Kidney epithelial cell (primary cell): Measurements from ENCODE around the gene IL27RA. TPM values are rescaled to one million over a fixed set of nuclear protein-coding genes. Genes with fewer than 3 reads are reported as not detected.
"Not testable (repeated sequence)": the region's sequence is repeated elsewhere in the genome, so short reads cannot be mapped to it uniquely, and the experiment has no call there.

Experiments
- DNase-seq: peaks from one replicate; pipeline ENCODE4 v3.0.0-alpha.2; 2010; ENCODE audit warnings: low read depth
- H3K27me3 ChIP-seq: 2 replicates; pipeline ENCODE4 v1.6.0; 2011; ENCODE audit warnings: low read length; ENCODE audit not compliant: control insufficient read depth, insufficient read depth
- H3K36me3 ChIP-seq: 2 replicates; pipeline ENCODE4 v1.5.1; 2011; ENCODE audit warnings: low read length; ENCODE audit not compliant: control insufficient read depth, insufficient read depth
- H3K4me3 ChIP-seq: 2 replicates; pipeline ENCODE4 v1.5.1; 2011; ENCODE audit warnings: low read depth, mild to moderate bottlenecking, control low read depth, low read length
- total RNA-seq: library from RNA; depleted of rRNA; stranded (reverse); fragments of >200 nt; gene quantifications from 2 replicates; pipeline ENCODE4 v1.2.3, GENCODE V29; 2015
- TF ChIP-seq, protein P1 (sequence below): IDR thresholded peaks from 2 replicates; pipeline ENCODE4 v1.5.1; 2011; ENCODE audit warnings: mild to moderate bottlenecking, moderate library complexity, low read length, control low read depth, inconsistent platforms; ENCODE audit not compliant: insufficient read depth, poor library complexity, severe bottlenecking

The IL27RA gene
- total RNA-seq, 1 donor from 2014 or later = 4.1 TPM

DNA sequence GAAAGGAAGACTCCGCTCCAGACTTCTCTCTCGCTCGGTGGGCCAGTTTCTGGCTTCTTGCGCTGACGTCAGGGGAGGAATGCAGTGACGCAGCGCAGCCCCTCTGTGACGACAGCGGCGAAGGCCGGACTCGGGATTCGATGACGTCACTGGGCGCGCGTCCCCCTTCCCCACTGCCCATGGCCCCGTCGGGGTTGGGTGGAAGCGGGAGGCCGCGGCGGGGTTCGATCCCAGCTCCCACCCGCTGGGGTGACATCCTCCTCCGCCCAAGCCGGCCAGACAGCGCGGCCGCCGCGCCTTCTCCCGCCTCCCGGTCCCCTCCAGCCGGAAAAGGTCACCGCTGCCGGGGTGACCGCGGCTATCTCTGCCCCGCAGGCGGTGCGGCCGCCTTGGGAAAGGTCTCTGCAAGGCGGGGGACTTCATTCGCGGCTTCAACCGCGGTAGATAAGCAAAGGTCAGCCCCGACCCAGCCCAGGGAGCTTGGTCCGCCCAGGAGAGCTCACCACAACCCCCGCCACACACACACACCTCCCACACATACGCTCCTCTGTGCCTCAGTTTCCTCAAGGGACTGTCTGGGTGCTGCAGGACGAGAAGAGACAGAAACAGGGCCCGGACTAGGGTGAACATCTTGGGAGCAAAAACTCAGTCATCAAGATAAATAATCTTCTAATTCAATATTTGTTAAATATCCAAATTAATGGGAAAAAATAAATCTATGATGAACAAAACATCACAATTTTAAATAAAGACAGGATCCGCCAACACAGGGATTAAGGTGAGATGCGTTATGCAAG lies 24.6 kb upstream of the IL27RA start:
- Histone ChIP-seq H3K4me3 (peak overlapping the region; percentile 85), H3K36me3 (no peaks in the 10 kb centered on the region), H3K27me3 (no peaks in the 10 kb centered on the region)
- TF ChIP-seq, protein P1, sequence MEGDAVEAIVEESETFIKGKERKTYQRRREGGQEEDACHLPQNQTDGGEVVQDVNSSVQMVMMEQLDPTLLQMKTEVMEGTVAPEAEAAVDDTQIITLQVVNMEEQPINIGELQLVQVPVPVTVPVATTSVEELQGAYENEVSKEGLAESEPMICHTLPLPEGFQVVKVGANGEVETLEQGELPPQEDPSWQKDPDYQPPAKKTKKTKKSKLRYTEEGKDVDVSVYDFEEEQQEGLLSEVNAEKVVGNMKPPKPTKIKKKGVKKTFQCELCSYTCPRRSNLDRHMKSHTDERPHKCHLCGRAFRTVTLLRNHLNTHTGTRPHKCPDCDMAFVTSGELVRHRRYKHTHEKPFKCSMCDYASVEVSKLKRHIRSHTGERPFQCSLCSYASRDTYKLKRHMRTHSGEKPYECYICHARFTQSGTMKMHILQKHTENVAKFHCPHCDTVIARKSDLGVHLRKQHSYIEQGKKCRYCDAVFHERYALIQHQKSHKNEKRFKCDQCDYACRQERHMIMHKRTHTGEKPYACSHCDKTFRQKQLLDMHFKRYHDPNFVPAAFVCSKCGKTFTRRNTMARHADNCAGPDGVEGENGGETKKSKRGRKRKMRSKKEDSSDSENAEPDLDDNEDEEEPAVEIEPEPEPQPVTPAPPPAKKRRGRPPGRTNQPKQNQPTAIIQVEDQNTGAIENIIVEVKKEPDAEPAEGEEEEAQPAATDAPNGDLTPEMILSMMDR = no peak
- no peak for DNase-seq

DNA sequence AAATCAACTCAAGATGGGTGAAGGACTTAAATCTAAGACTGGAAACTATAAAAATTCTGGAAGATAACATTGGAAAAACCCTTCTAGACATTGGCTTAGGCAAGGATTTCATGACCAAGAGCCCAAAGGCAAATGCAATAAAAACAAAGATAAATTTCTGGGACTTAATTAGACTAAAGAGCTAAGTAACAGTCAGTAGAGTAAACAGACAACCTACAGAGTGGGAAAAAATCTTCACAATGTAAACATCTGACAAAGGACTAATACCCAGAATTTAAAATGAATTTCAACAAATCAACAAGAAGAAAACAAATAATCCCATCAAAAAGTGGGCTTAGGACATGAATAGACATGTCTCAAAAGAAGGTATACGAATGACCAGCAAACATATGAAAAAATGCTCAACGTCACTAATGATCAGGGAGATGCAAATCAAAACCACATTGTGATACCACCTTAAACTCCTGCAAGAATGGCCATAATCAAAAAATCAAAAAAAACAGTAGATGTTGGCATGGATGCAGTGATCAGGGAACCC lies 19.1 kb upstream of the IL27RA start:
- TF ChIP-seq, protein P1 = no peak
- H3K27me3 ChIP-seq = no peaks in the 10 kb centered on the region
- H3K36me3 ChIP-seq = no peaks in the 10 kb centered on the region
- no peak for DNase-seq
- H3K4me3 ChIP-seq = no peak overlapping the region

DNA sequence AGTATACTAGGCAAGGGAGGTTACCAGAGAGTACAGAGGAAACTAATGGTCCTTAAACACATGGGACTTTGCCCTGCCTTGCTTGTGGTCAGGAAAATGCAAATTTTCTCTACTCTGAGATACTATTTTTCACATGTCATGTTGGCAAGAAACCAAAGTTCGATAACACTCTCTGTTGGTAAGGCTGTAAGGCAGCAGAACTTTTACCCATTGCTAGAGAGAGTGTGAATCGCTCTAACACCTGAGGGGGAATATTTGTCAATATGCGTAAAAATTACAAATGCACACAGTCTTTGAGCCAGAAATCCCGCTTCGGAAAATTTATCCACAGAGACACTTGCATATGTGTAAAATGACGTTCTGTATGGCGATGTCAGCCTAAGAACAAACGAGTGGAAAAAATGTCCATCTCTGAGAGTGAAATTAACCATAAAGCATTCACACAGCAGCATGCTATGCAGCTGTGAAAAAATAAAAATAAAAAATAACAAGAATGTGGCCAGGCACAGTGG lies 16.0 kb upstream of the IL27RA start:
- DNase-seq = no peak
- Histone ChIP-seq H3K36me3 (no peaks in the 10 kb centered on the region), H3K4me3 (no peak overlapping the region), H3K27me3 (no peaks in the 10 kb centered on the region)
- TF ChIP-seq, protein P1 = no peak

DNA sequence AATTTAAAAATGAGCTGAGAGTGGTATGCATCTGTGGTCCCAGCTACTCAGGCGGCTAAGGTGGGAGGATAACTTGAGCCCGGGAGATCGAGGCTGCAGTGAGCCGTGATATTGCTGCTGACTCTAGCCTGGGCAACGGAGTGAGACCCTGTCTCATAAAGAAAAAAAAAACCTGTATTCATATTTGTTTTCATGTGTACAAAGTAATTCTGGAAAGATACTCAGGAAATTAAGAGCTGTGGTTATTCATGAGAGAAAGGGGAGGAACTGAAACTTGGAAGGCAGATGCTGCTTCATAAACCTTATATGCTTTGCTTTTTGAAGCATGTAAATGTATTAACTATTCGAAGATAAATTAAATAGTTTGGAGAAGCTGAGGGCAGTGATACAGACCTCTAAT lies 12.5 kb upstream of the IL27RA start:
- DNase-seq = no peak
- no peaks in the 10 kb centered on the region for H3K36me3 ChIP-seq
- no peaks in the 10 kb centered on the region for H3K27me3 ChIP-seq
- TF ChIP-seq, protein P1 = no peak
- no peak overlapping the region for H3K4me3 ChIP-seq

DNA sequence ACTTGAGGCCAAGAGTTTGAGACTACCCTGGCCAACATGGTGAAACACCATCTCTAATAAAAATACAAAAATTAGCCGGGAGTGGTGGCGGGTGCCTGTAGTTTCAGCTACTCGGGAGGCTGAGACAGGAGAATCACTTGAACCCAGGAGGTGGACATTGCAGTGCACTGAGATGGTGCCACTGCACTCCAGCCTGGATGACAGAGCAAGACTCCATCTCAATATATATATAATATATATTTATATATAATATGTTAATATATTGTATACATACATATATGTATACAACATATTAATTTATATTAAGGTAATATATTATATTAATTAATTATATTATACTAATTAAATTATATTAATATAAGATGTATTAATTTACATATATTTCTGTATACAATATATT lies 11.8 kb upstream of the IL27RA start:
- H3K4me3 ChIP-seq, DNase-seq, H3K27me3 ChIP-seq, H3K36me3 ChIP-seq: not testable (repeated sequence)

DNA sequence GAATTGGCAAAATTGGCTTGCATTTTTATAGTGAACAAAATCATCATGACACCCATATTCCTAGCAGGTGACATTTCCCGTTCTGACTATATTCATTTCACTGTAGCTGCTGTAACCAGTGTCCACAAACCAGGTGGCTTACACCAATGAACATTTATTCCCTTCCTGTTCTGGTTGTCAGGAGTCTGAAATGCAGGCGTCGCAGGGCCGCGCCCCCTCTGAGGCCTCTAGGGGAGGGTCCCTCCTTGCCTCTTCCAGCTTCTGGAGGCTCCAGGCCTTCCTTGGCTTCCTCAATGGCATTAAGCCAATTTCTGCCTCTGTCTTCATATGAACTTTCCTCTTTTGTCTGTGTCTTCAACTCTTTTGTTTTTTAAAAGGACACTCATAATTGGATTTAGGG lies 10.1 kb upstream of the IL27RA start:
- Histone ChIP-seq H3K4me3 (no peak overlapping the region), H3K27me3 (no peaks in the 10 kb centered on the region), H3K36me3 (no peaks in the 10 kb centered on the region)
- no peak for DNase-seq
- TF ChIP-seq, protein P1 = no peak
